Heart left ventricle (tissue), 16 donors: ENCODE data around the gene BIN2. TPM values are rescaled to one million over a fixed set of nuclear protein-coding genes. Genes with fewer than 3 reads are reported as not detected.

Experiments used
- ATAC-seq, 4 donors: fragments of 200-7000 bp; cut with Tn5 transposase; one replicate each; pipeline ENCODE4 v1.9.1; 2020 to 2022; ENCODE audit warnings: moderate library complexity in 4 of 4, mild to moderate bottlenecking in 3 of 4, moderate number of reproducible peaks in 1 of 4
- DNase-seq, 5 donors: peaks; one replicate each; pipeline ENCODE4 v3.0.0-alpha.2; 2020
- H3K27ac ChIP-seq, 12 donors: fragments of 200-600 bp; sonication (generic) in 4 of 12; one replicate each; pipeline versions ENCODE4 v1.5.0 to v1.8.0; 2016 to 2022; ENCODE audit warnings: mild to moderate bottlenecking in 2 of 12
- H3K27me3 ChIP-seq, 9 donors: fragments of 200-600 bp; sonication (generic) in 2 of 9; one replicate each; pipeline versions ENCODE4 v1.5.1 to v1.8.0; 2016 to 2022; ENCODE audit warnings: mild to moderate bottlenecking in 3 of 9
- H3K36me3 ChIP-seq, 9 donors: fragments of 200-600 bp; sonication (generic) in 2 of 9; one replicate each; pipeline versions ENCODE4 v1.5.0 to v1.8.0; 2018 to 2022; ENCODE audit warnings: mild to moderate bottlenecking in 2 of 9
- H3K4me1 ChIP-seq, 12 donors: fragments of 200-600 bp; sonication (generic) in 4 of 12; one replicate each; pipeline versions ENCODE4 v1.5.0 to v1.8.0; 2016 to 2022; ENCODE audit warnings: mild to moderate bottlenecking in 3 of 12
- H3K4me3 ChIP-seq, 12 donors: fragments of 200-600 bp; sonication (generic) in 4 of 12; one replicate each; pipeline versions ENCODE4 v1.5.0 to v1.8.0; 2017 to 2022; ENCODE audit warnings: mild to moderate bottlenecking in 9 of 12, moderate library complexity in 4 of 12
- H3K9me3 ChIP-seq, 12 donors: fragments of 200-600 bp; sonication (generic) in 4 of 12; one replicate each; pipeline versions ENCODE4 v1.5.0 to v1.8.0; 2016 to 2022; ENCODE audit warnings: mild to moderate bottlenecking in 1 of 12
- CTCF ChIP-seq, 12 donors: fragments of 200-600 bp; sonication (generic) in 4 of 12; IDR thresholded peaks; one replicate each; pipeline versions ENCODE4 v1.5.0 to v1.8.0; 2018 to 2022; ENCODE audit warnings: antibody characterized with exemption in 12 of 12, mild to moderate bottlenecking in 5 of 12
- POLR2A ChIP-seq, 2 donors: fragments of 450-650 bp; IDR thresholded peaks; one replicate each; pipeline ENCODE4 v1.6.1; 2017; ENCODE audit warnings: antibody characterized with exemption in 2 of 2, mild to moderate bottlenecking in 2 of 2, moderate library complexity in 2 of 2
- WGBS, 4 donors: extraction: QIAGEN DNeasy Blood & Tissue Kit in 2 of 4; methylation state at CpG; one replicate each; pipeline versions ENCODE4 v1.1.5 to v1.1.7; 2013 to 2018; 5-methylcytosine and 5-hydroxymethylcytosine counted together
- intact Hi-C, 10 donors: fragments of 100-400 bp; cut with DNase I; formaldehyde crosslinking; loops; one replicate each; pipeline versions ENCODE4 v1.11.1 to v1.14.2; 2022
- polyA plus RNA-seq, 2 donors: library from polyadenylated mRNA; stranded (reverse); fragments of 200-250 nt; gene quantifications; one replicate each; pipeline ENCODE4 v1.2.3, GENCODE V29; 2013
- total RNA-seq, 9 donors: library from RNA; depleted of rRNA in 2 of 9; stranded (reverse); fragments of >200 nt in 2 of 9; fragmentation: NEBNext Ultra II Directional in 3 of 9; extraction: Animal tissue kit (Norgen Biotek cat#: 25700) in 3 of 9; gene quantifications; one replicate each; pipeline versions ENCODE4 v1.1.0 to v1.2.4, GENCODE V29; 2016 to 2023
- donor health status: ischemic (EF 13 %, LVEDD 7.1; RV severe dilation, severe dysfunction).
- donor health status: healthy with polysubstance abuse.
- donor health status: DM: no; HTN: yes; CAD: no.
- donor health status: DM: no; HTN: no; CAD: no.
- donor health status: ischemic (EF 25% LVEDD 6.9; RV normal size, moderate dysfunction).
- donor health status: ischemic (EF 25% LVEDD 5.7; RV mildly dilated, moderate dysfunction).
- donor health status: healthy.
- donor health status: DM: yes; HTN: yes; CAD: no.
- donor health status: ischemic (EF 35%, LVEDD 5.7; RV mildly dilated, moderate dysfunction).
- donor health status: nonischemic (EF 11% LVEDD 7.7; RV severe dilation, severe dysfunction).
- donor health status: DM: yes; HTN: yes; CAD: no.
- donor health status: PGD.
- donor health status: ischemic (EF 29% LVEDD 5.4; RV normal size, mild dysfunction).
- donor health status: nonischemic (EF 23%, LVEDD 6.1; RV moderate dilation, normal function).

The BIN2 gene
- total and polyA plus RNA-seq, 11 donors: 0.72 to 23.8 (median 1.6) TPM

- Histone ChIP-seq H3K36me3 (peaks cover 0 to under 1% (median 0%) of the 10 kb centered on the region in 9 donors), H3K4me1 (no peaks in the 10 kb centered on the region), H3K27ac (no peak overlapping the region), H3K4me3 (no peak overlapping the region), H3K27me3 (no peaks in the 10 kb centered on the region), H3K9me3 (no peaks in the 10 kb centered on the region)
- WGBS, 4 donors: 34 to 42% (median 39%) methylated on average over 11 of the region's 11 CpGs
- intact Hi-C loops: no loop called here
- peak; percentile 33 to 63 (median 50) for TF ChIP-seq CTCF (IDR thresholded peaks at IDR 0.05)
- no peak for TF ChIP-seq POLR2A (IDR thresholded peaks at IDR 0.05)
- ATAC-seq: peak in 3 of 4 donors; percentile 57 to 66 (median 59)
- peak in 1 of 5 donors; percentile 16 for DNase-seq
These were observed 28.0 kb upstream of the BIN2 start for GRCh38 chr12:51351913-51352532.

GRCh38 chr12:51349026-51349425 is 25.1 kb upstream of the BIN2 start:
- H3K4me3 ChIP-seq: no peak overlapping the region
- no peaks in the 10 kb centered on the region for H3K36me3 ChIP-seq
- no peaks in the 10 kb centered on the region for H3K27me3 ChIP-seq
- no peaks in the 10 kb centered on the region for H3K4me1 ChIP-seq
- DNase-seq: no peak
- no peak for ATAC-seq
- TF ChIP-seq CTCF (IDR thresholded peaks at IDR 0.05): no peak
- TF ChIP-seq POLR2A (IDR thresholded peaks at IDR 0.05): no peak
- no peaks in the 10 kb centered on the region for H3K9me3 ChIP-seq
- 74 to 84% (median 82%) methylated on average over 5 of the region's 5 CpGs for WGBS, 4 donors
- intact Hi-C loops: loop anchor here in 4 of 10 donors (10.0 kb wide), 4 partner anchors 74 to 844 kb away; partner anchors contain the start of genes DIP2B (in 2 of the 4), LETMD1 (in 2 of the 4) and SMAGP (in 1 of the 4)
- no peak overlapping the region for H3K27ac ChIP-seq

DNA sequence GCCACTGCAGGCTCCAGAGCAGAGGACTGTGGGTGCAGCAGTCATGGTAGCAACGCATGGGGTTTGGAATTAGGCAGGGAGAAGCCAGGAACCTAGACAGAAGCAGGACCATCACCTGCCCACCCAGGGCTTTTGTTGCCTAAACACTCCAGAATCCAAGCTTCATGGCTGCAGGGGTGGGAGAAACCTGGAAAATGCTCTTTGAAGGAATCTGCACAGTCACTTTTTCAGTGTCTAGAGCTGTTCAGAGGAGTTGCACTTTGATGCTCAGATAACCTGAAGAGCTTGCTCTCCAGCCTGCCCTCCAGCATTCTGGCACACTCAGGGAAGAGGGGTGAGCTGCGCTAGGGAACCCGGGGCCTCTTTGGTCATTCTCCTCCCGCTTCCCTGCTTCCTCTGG is 24.1 kb upstream of the BIN2 start:
- Histone ChIP-seq H3K27me3 (no peaks in the 10 kb centered on the region), H3K36me3 (no peaks in the 10 kb centered on the region), H3K4me3 (no peak overlapping the region), H3K27ac (no peak overlapping the region), H3K4me1 (no peaks in the 10 kb centered on the region), H3K9me3 (no peaks in the 10 kb centered on the region)
- no peak for TF ChIP-seq CTCF (IDR thresholded peaks at IDR 0.05)
- TF ChIP-seq POLR2A (IDR thresholded peaks at IDR 0.05): no peak
- WGBS, 4 donors: 78 to 90% (median 85%) methylated on average over 4 of the region's 4 CpGs
- ATAC-seq (no peak), DNase-seq (no peak)
- intact Hi-C loops: loop anchor here in 4 of 10 donors (10.0 kb wide), 4 partner anchors 73 to 843 kb away; partner anchors contain the start of genes DIP2B (in 2 of the 4), LETMD1 (in 2 of the 4) and SMAGP (in 1 of the 4)

GRCh38 chr12:51346581-51346980 is 22.6 kb upstream of the BIN2 start, which contains the start of gene CELA1:
CELA1 (minus strand) TSS chr12:51346679; CDS start chr12:51346638, 41 bp downstream.
- H3K4me1 ChIP-seq: peaks cover 0 to under 1% (median 0%) of the 10 kb centered on the region in 12 donors
- TF ChIP-seq CTCF (IDR thresholded peaks at IDR 0.05) (no peak), POLR2A (IDR thresholded peaks at IDR 0.05) (no peak)
- H3K36me3 ChIP-seq: no peaks in the 10 kb centered on the region
- no peaks in the 10 kb centered on the region for H3K9me3 ChIP-seq
- ATAC-seq (no peak), DNase-seq (no peak)
- no peaks in the 10 kb centered on the region for H3K27me3 ChIP-seq
- intact Hi-C loops: loop anchor here in 4 of 10 donors (10.0 kb wide), 4 partner anchors 72 to 842 kb away; partner anchors contain the start of genes DIP2B (in 2 of the 4), LETMD1 (in 2 of the 4) and SMAGP (in 1 of the 4)
- 84 to 92% (median 91%) methylated on average over 3 of the region's 3 CpGs for WGBS, 4 donors
- no peak within 1 kb of the TSS for H3K27ac ChIP-seq
- no peak within 1 kb of the TSS for H3K4me3 ChIP-seq
